Measurements from ENCODE around the gene MAP3K9. TPM values are rescaled to one million over a fixed set of nuclear protein-coding genes. Genes with fewer than 3 reads are reported as not detected.

Gene MAP3K9
- total RNA-seq, 1 donor from 2014 or later = 3.0 TPM

DNA sequence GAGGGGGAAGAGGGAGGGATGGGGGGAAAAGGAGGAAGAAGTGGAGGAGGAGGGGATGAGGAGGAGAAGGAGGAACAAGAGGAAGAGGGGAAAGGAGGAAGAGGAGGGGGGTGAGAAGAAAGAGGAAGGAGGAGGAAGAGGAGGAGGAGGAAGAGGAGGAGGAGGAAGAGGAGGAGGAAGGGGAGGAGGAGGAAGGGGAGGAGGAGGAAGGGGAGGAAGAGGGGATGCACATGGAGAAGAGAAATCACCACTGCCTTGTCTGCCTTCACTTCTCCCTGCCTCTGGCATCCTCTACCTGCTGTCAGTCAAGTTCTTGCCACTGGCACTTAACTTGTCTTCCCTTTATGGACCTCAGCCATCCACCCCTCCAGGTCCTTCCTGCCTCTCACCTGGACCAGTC lies 107.7 kb downstream of the MAP3K9 start:
- H3K4me3 Mint-ChIP-seq (ENCODE audit: unreplicated experiment) = no peak overlapping the region
- peaks cover 17% of the 10 kb centered on the region for H3K4me1 Mint-ChIP-seq (ENCODE audit: low read depth)
- no peaks in the 10 kb centered on the region for H3K9me3 Mint-ChIP-seq (ENCODE audit: low read depth)

DNA sequence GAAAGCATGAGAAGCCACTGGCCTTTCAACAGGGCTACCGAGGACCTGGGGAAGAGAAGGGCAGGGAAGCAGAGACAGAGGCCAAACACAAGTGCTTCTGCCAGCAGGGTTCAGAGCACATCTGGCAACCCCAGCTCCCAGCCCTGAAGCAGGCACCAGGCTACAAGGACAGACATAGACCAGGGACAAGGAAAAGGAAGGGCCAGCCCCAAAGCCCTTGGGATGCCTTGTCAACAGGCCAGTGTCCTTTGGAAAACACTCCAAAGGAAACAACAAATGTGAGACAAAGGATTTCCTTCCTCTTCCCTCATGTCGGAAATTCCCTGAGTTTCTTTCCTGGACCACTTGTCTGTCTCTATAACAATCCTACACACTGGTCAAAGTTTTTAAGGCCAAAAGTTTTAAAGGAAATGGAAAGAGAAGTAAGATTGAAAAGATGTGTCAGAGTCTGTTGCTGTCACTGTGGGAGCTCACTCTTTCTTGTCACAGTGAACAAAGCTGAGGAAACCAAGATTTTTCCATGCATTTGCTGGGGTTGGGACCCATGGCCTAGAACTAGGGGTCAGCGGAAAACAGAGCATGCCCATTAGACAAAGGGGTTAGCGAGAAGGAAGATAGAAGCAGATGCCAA lies 108.2 kb downstream of the MAP3K9 start:
- no peak overlapping the region for H3K27ac Mint-ChIP-seq (ENCODE audit: unreplicated experiment)
- no peaks in the 10 kb centered on the region for H3K9me3 Mint-ChIP-seq (ENCODE audit: low read depth)
- peaks cover 26% of the 10 kb centered on the region for H3K27me3 Mint-ChIP-seq (ENCODE audit: low read depth)
- peaks cover 17% of the 10 kb centered on the region for H3K4me1 Mint-ChIP-seq (ENCODE audit: low read depth)
- no peak overlapping the region for H3K4me3 Mint-ChIP-seq (ENCODE audit: unreplicated experiment)
- TF ChIP-seq, protein P1, sequence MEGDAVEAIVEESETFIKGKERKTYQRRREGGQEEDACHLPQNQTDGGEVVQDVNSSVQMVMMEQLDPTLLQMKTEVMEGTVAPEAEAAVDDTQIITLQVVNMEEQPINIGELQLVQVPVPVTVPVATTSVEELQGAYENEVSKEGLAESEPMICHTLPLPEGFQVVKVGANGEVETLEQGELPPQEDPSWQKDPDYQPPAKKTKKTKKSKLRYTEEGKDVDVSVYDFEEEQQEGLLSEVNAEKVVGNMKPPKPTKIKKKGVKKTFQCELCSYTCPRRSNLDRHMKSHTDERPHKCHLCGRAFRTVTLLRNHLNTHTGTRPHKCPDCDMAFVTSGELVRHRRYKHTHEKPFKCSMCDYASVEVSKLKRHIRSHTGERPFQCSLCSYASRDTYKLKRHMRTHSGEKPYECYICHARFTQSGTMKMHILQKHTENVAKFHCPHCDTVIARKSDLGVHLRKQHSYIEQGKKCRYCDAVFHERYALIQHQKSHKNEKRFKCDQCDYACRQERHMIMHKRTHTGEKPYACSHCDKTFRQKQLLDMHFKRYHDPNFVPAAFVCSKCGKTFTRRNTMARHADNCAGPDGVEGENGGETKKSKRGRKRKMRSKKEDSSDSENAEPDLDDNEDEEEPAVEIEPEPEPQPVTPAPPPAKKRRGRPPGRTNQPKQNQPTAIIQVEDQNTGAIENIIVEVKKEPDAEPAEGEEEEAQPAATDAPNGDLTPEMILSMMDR (IDR thresholded peaks at IDR 0.05) = no peak
- no peaks in the 10 kb centered on the region for H3K36me3 Mint-ChIP-seq (ENCODE audit: low read depth)
- no peak for DNase-seq (ENCODE audit: low spot score)

More for the DNA sequence above, 107.7 kb downstream of the MAP3K9 start:
- no peak for DNase-seq (ENCODE audit: low spot score)
- TF ChIP-seq, protein P1 (IDR thresholded peaks at IDR 0.05) = no peak
- H3K27me3 Mint-ChIP-seq (ENCODE audit: low read depth) = peaks cover 30% of the 10 kb centered on the region
- H3K36me3 Mint-ChIP-seq (ENCODE audit: low read depth) = no peaks in the 10 kb centered on the region
- no peak overlapping the region for H3K27ac Mint-ChIP-seq (ENCODE audit: unreplicated experiment)

DNA sequence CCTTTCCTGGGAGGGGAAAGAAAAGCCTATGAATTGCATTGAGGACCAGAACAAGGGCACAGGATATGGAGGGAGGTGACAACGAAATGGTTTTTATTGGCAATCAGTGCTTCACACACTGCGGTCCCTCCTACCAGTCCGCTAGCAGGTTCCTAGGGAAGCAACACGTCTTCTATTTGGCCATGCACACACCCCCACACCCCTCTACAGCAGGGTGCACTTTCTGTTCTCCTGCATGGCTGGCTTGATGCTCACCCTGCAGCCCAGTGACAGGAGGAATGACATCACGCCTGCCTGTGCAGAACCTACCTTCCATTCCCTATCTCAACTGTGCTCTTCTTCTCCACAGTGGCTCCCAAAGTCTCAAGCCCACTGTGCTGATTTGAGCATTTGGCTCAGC lies 109.7 kb downstream of the MAP3K9 start:
- H3K4me3 Mint-ChIP-seq (ENCODE audit: unreplicated experiment) = no peak overlapping the region
- H3K36me3 Mint-ChIP-seq (ENCODE audit: low read depth) = no peaks in the 10 kb centered on the region
- H3K9me3 Mint-ChIP-seq (ENCODE audit: low read depth) = no peaks in the 10 kb centered on the region
- H3K4me1 Mint-ChIP-seq (ENCODE audit: low read depth) = peaks cover 17% of the 10 kb centered on the region
- DNase-seq (ENCODE audit: low spot score) = no peak
- TF ChIP-seq, protein P1 (IDR thresholded peaks at IDR 0.05) = no peak
- peaks cover 14% of the 10 kb centered on the region for H3K27me3 Mint-ChIP-seq (ENCODE audit: low read depth)
- H3K27ac Mint-ChIP-seq (ENCODE audit: unreplicated experiment) = no peak overlapping the region

DNA sequence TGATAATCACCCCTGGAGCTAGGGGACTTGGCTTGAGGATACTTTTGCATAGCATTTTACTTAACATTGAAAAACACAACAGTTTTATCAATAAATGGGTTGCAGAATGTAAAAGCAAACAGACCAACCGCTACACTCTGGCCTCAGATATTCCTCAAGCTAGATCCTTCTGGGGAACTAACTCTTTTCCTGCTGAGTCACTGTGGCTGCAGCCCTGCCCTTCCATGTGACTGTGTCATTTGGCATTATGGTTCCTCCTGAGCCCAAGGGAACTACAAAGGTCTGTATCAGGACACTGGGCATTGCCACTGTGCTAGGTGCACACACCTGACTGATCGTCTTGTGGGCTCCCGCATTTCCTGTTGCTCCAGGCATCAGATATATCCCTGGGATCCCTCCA lies 111.0 kb downstream of the MAP3K9 start:
- Mint-ChIP-seq H3K9me3 (ENCODE audit: low read depth) (no peaks in the 10 kb centered on the region), H3K4me1 (ENCODE audit: low read depth) (peaks cover 17% of the 10 kb centered on the region), H3K27ac (ENCODE audit: unreplicated experiment) (no peak overlapping the region), H3K36me3 (ENCODE audit: low read depth) (no peaks in the 10 kb centered on the region), H3K4me3 (ENCODE audit: unreplicated experiment) (no peak overlapping the region), H3K27me3 (ENCODE audit: low read depth) (peaks cover 10% of the 10 kb centered on the region)
- no peak for DNase-seq (ENCODE audit: low spot score)
- TF ChIP-seq, protein P1 (IDR thresholded peaks at IDR 0.05) = no peak

DNA sequence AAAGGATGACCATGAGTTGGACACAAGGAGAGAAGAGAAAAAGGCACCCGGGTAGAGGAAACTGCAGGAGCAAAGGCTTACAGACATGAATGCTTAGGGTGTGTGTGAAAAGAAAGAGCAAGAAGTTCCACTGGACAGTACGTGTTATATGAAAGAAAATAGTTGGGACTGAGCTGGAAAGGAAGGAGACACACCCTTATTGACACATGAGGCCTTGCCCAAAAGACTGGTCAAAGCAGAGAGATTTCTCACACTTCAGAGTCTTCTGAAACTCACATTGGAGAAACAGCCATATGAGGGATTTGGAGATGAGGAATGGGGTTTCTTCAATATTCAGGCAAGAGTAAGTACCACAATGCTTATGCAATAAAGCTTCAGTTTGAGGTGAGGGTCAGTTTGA lies 111.6 kb downstream of the MAP3K9 start:
- no peak overlapping the region for H3K4me3 Mint-ChIP-seq (ENCODE audit: unreplicated experiment)
- H3K27ac Mint-ChIP-seq (ENCODE audit: unreplicated experiment) = peak overlapping the region; percentile 18
- no peaks in the 10 kb centered on the region for H3K9me3 Mint-ChIP-seq (ENCODE audit: low read depth)
- no peak for DNase-seq (ENCODE audit: low spot score)
- TF ChIP-seq, protein P1 (IDR thresholded peaks at IDR 0.05) = no peak
- H3K4me1 Mint-ChIP-seq (ENCODE audit: low read depth) = peaks cover 17% of the 10 kb centered on the region
- no peaks in the 10 kb centered on the region for H3K36me3 Mint-ChIP-seq (ENCODE audit: low read depth)
- H3K27me3 Mint-ChIP-seq (ENCODE audit: low read depth) = peaks cover 9% of the 10 kb centered on the region
